GM19043 (cell line): ENCODE measurements around the gene NEUROG2.

Experiments used
- ATAC-seq: cut with Tn5 transposase; IDR thresholded peaks from one replicate; pipeline ENCODE4 v1.9.1; 2021; ENCODE audit warnings: low read depth; ENCODE audit not compliant: unreplicated experiment

NEUROG2 gene

GRCh38 chr4:112521123-112522023 lies 5.4 kb upstream of the NEUROG2 start:
- peak; percentile 13 for ATAC-seq

GRCh38 chr4:112520598-112521122 lies 4.7 kb upstream of the NEUROG2 start:
- no peak for ATAC-seq

- no peak for ATAC-seq
Measured at GRCh38 chr4:112519689-112520597, 4.0 kb upstream of the NEUROG2 start.

- ATAC-seq = no peak
Measured at GRCh38 chr4:112518675-112519074, 2.7 kb upstream of the NEUROG2 start.

GRCh38 chr4:112517911-112518310 lies 1.9 kb upstream of the NEUROG2 start:
- ATAC-seq = no peak

- peak; percentile 29 for ATAC-seq
Measured at GRCh38 chr4:112517067-112517634, 1.2 kb upstream of the NEUROG2 start.

GRCh38 chr4:112516471-112517066 lies 589 bp upstream of the NEUROG2 start:
- peak; percentile 25 for ATAC-seq

- peak; percentile 21 for ATAC-seq
Measured at GRCh38 chr4:112515198-112516065, 548 bp downstream of the NEUROG2 start.

GRCh38 chr4:112514647-112515197 lies 1.3 kb downstream of the NEUROG2 start:
- peak; percentile 3 for ATAC-seq

- ATAC-seq = peak; percentile 0
Measured at GRCh38 chr4:112513971-112514646, 1.9 kb downstream of the NEUROG2 start.

- no peak for ATAC-seq
Measured at GRCh38 chr4:112511803-112512118, 4.2 kb downstream of the NEUROG2 start.

GRCh38 chr4:112511093-112511802 lies 4.7 kb downstream of the NEUROG2 start:
- ATAC-seq = no peak

GRCh38 chr4:112510291-112511092 lies 5.5 kb downstream of the NEUROG2 start:
- ATAC-seq = no peak

- ATAC-seq = no peak
Measured at GRCh38 chr4:112509243-112510141, 6.5 kb downstream of the NEUROG2 start.

- no peak for ATAC-seq
Measured at GRCh38 chr4:112508356-112508755, 7.6 kb downstream of the NEUROG2 start.

GRCh38 chr4:112504807-112505206 lies 11.2 kb downstream of the NEUROG2 start:
- ATAC-seq = no peak
